GM23338 (cell line): ENCODE data around the gene TBC1D2B. TPM values are rescaled to one million over a fixed set of nuclear protein-coding genes. Genes with fewer than 3 reads are reported as not detected.

Experiments used
- ATAC-seq: fragments of 200-7000 bp; cut with Tn5 transposase; 3 replicates; pipeline ENCODE4 v1.9.1; 2020
- DNase-seq: peaks from one replicate; pipeline ENCODE4 v3.0.0-alpha.2; 2015; ENCODE audit warnings: low spot score
- H2AFZ ChIP-seq: fragments of 200-600 bp; sonication (generic); 2 replicates; pipeline ENCODE4 v1.8.0; 2016; ENCODE audit warnings: antibody characterized with exemption, mild to moderate bottlenecking, moderate library complexity
- H3F3A ChIP-seq: fragments of 200-600 bp; sonication (generic); replicated peaks from 2 replicates; pipeline ENCODE4 v1.8.0; 2017; ENCODE audit warnings: antibody characterized with exemption, mixed run types, low read depth
- H3K27ac ChIP-seq: fragments of 200-600 bp; sonication (generic); 2 replicates; pipeline ENCODE4 v1.6.1; 2016; ENCODE audit warnings: low read depth
- H3K27me3 ChIP-seq: fragments of 200-600 bp; sonication (generic); 2 replicates; pipeline ENCODE4 v1.8.0; 2016; ENCODE audit warnings: mild to moderate bottlenecking, mixed run types, moderate library complexity; ENCODE audit not compliant: insufficient read depth
- H3K36me3 ChIP-seq: fragments of 200-600 bp; sonication (generic); 2 replicates; pipeline ENCODE4 v1.8.0; 2016; ENCODE audit warnings: mild to moderate bottlenecking; ENCODE audit not compliant: insufficient read depth
- H3K4me1 ChIP-seq: fragments of 200-600 bp; sonication (generic); 2 replicates; pipeline ENCODE4 v1.8.0; 2016; ENCODE audit warnings: mild to moderate bottlenecking, moderate library complexity; ENCODE audit not compliant: insufficient read depth
- H3K4me2 ChIP-seq: fragments of 200-600 bp; sonication (generic); 2 replicates; pipeline ENCODE4 v1.7.1; 2017; ENCODE audit warnings: mixed run types
- H3K4me3 ChIP-seq: fragments of 200-600 bp; sonication (generic); 2 replicates; pipeline ENCODE4 v1.6.1; 2016; ENCODE audit warnings: mixed run types
- H3K79me2 ChIP-seq: fragments of 200-600 bp; sonication (generic); replicated peaks from 2 replicates; pipeline ENCODE4 v1.8.0; 2017; ENCODE audit warnings: mild to moderate bottlenecking; ENCODE audit not compliant: insufficient read depth
- H3K9me2 ChIP-seq: fragments of 200-600 bp; sonication (generic); 2 replicates; pipeline ENCODE4 v1.8.0; 2017; ENCODE audit not compliant: insufficient read depth
- H4K20me1 ChIP-seq: fragments of 200-600 bp; sonication (generic); replicated peaks from 2 replicates; pipeline ENCODE4 v1.8.0; 2017; ENCODE audit warnings: mild to moderate bottlenecking; ENCODE audit not compliant: insufficient read depth
- H3K27ac Mint-ChIP-seq: 2 replicates; pipeline ENCODE4 v1.8.0; 2020; ENCODE audit warnings: inconsistent platforms, mild to moderate bottlenecking, moderate library complexity, mixed read lengths
- H3K27me3 Mint-ChIP-seq: 3 replicates; pipeline ENCODE4 v1.8.0; 2022; ENCODE audit warnings: low read depth, mild to moderate bottlenecking, moderate library complexity, mixed read lengths, inconsistent platforms; ENCODE audit not compliant: insufficient read depth, poor library complexity
- H3K36me3 Mint-ChIP-seq: 3 replicates; pipeline ENCODE4 v1.8.0; 2021; ENCODE audit warnings: low read depth, mild to moderate bottlenecking, inconsistent platforms, moderate library complexity, mixed read lengths
- H3K4me1 Mint-ChIP-seq: 3 replicates; pipeline ENCODE4 v1.8.0; 2020; ENCODE audit warnings: mild to moderate bottlenecking, inconsistent platforms, mixed read lengths
- H3K4me3 Mint-ChIP-seq: 3 replicates; pipeline ENCODE4 v1.8.0; 2021; ENCODE audit warnings: moderate library complexity, mild to moderate bottlenecking, inconsistent platforms, mixed read lengths
- H3K9me3 Mint-ChIP-seq: 3 replicates; pipeline ENCODE4 v1.8.0; 2020; ENCODE audit warnings: moderate library complexity, mild to moderate bottlenecking, inconsistent platforms, mixed read lengths
- CREB1 ChIP-seq: fragments of 250-450 bp; sonication (Bioruptor Pico); IDR thresholded peaks from 2 replicates; pipeline ENCODE4 v1.5.0; 2020; ENCODE audit warnings: low read depth, mild to moderate bottlenecking, moderate library complexity
- ZNF114 ChIP-seq: fragments of 250-450 bp; sonication (Bioruptor Pico); IDR thresholded peaks from 2 replicates; pipeline ENCODE4 v1.5.0; 2020; ENCODE audit warnings: mild to moderate bottlenecking, moderate library complexity
- polyA plus RNA-seq: library from polyadenylated mRNA; unstranded; fragments of >200 nt; fragmentation: Nextera tagmentation; extraction: Ambion mirVana; gene quantifications from 2 replicates; pipeline ENCODE4 v1.2.1, GENCODE V29; 2016
- total RNA-seq: library from RNA; depleted of rRNA; stranded (reverse); fragments of >200 nt; shearing (Covaris generic); gene quantifications from 2 replicates; pipeline ENCODE4 v1.2.3, GENCODE V29; 2014
- TF ChIP-seq, protein P1 (sequence below), 2 experiments: fragments of 200-600 bp in 1 of 2; sonication (generic) in 1 of 2; conservative IDR thresholded peaks; 2 replicates each; pipeline versions ENCODE4 v1.5.1 to v1.6.1; 2016 to 2017; ENCODE audit warnings: antibody characterized with exemption in 2 of 2, low read depth in 2 of 2, mild to moderate bottlenecking in 2 of 2, moderate library complexity in 1 of 2
- TF ChIP-seq, protein P2 (sequence below): IDR thresholded peaks from one replicate; pipeline ENCODE4 v1.6.1; 2018; ENCODE audit warnings: antibody characterized with exemption; ENCODE audit not compliant: unreplicated experiment

Gene TBC1D2B
- total and polyA plus RNA-seq, 2 experiments from 2014 or later, result 3.6 to 17.8 TPM

GRCh38 chr15:77984446-77984861 is 93.1 kb downstream of the TBC1D2B start:
- Histone ChIP-seq H3K79me2 (no peaks in the 10 kb centered on the region), H3K27ac (no peak overlapping the region), H2AFZ (no peak overlapping the region), H3K4me3 (no peak overlapping the region), H3K4me1 (no peaks in the 10 kb centered on the region; the same call in 1 of the 2 replicates), H3K36me3 (no peaks in the 10 kb centered on the region), H4K20me1 (no peaks in the 10 kb centered on the region), H3K4me2 (no peak overlapping the region), H3F3A (no peaks in the 10 kb centered on the region), H3K27me3 (no peaks in the 10 kb centered on the region), H3K9me2 (no peaks in the 10 kb centered on the region)
- Mint-ChIP-seq H3K4me1 (peaks cover 15% of the 10 kb centered on the region), H3K4me3 (no peak overlapping the region), H3K27ac (no peak overlapping the region), H3K9me3 (no peaks in the 10 kb centered on the region), H3K27me3 (peaks cover 6% of the 10 kb centered on the region), H3K36me3 (no peaks in the 10 kb centered on the region; the same call in 2 of the 3 replicates)
- TF ChIP-seq, protein P1, sequence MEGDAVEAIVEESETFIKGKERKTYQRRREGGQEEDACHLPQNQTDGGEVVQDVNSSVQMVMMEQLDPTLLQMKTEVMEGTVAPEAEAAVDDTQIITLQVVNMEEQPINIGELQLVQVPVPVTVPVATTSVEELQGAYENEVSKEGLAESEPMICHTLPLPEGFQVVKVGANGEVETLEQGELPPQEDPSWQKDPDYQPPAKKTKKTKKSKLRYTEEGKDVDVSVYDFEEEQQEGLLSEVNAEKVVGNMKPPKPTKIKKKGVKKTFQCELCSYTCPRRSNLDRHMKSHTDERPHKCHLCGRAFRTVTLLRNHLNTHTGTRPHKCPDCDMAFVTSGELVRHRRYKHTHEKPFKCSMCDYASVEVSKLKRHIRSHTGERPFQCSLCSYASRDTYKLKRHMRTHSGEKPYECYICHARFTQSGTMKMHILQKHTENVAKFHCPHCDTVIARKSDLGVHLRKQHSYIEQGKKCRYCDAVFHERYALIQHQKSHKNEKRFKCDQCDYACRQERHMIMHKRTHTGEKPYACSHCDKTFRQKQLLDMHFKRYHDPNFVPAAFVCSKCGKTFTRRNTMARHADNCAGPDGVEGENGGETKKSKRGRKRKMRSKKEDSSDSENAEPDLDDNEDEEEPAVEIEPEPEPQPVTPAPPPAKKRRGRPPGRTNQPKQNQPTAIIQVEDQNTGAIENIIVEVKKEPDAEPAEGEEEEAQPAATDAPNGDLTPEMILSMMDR (conservative IDR thresholded peaks at IDR 0.05; ENCODE audit: low read depth in 2 of 2), result no peak
- TF ChIP-seq, protein P2, sequence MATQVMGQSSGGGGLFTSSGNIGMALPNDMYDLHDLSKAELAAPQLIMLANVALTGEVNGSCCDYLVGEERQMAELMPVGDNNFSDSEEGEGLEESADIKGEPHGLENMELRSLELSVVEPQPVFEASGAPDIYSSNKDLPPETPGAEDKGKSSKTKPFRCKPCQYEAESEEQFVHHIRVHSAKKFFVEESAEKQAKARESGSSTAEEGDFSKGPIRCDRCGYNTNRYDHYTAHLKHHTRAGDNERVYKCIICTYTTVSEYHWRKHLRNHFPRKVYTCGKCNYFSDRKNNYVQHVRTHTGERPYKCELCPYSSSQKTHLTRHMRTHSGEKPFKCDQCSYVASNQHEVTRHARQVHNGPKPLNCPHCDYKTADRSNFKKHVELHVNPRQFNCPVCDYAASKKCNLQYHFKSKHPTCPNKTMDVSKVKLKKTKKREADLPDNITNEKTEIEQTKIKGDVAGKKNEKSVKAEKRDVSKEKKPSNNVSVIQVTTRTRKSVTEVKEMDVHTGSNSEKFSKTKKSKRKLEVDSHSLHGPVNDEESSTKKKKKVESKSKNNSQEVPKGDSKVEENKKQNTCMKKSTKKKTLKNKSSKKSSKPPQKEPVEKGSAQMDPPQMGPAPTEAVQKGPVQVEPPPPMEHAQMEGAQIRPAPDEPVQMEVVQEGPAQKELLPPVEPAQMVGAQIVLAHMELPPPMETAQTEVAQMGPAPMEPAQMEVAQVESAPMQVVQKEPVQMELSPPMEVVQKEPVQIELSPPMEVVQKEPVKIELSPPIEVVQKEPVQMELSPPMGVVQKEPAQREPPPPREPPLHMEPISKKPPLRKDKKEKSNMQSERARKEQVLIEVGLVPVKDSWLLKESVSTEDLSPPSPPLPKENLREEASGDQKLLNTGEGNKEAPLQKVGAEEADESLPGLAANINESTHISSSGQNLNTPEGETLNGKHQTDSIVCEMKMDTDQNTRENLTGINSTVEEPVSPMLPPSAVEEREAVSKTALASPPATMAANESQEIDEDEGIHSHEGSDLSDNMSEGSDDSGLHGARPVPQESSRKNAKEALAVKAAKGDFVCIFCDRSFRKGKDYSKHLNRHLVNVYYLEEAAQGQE, result no peak
- TF ChIP-seq CREB1 (CRISPR knock-in tag) (no peak), ZNF114 (no peak)
- ATAC-seq (no peak), DNase-seq (no peak)

DNA sequence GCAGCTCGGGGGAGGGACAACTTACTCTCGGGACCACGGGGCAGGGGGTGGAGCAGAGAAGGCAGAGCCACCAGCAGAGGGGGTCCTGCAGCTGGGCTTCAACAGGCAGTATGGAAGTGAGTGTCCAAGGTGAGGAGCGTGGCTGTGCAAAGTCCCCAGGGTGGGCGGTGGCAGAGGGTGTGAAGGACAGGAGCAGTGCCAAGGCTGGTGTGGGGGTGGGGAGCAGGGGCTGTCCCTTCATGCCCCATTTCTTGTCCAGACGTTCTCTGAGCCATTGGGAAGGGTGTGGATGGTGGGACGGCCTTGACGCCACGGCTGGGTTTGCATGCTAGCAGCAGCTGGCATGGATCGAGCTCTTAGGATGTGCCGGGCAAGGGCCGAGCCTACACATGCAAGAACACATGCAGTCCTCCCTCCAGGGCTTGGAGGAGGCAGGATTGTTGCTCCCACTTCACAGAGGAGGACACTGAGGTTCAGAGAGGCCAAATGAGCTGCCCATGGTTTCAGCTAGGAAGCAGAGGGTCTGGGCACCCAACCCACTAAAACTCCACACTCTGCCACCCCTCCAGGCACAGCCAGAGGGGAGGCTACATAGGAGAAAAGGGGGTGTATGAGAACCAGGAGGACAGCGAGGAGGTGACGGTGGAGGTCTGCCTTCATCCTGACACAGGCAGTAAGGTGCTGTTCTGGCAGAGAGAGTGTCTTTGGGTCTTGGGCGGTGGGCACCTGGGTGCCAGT is 93.6 kb downstream of the TBC1D2B start:
- Mint-ChIP-seq H3K4me3 (no peak overlapping the region; the same call in 2 of the 3 replicates), H3K4me1 (peaks cover 15% of the 10 kb centered on the region), H3K36me3 (no peaks in the 10 kb centered on the region; the same call in 2 of the 3 replicates), H3K27me3 (peaks cover 6% of the 10 kb centered on the region), H3K9me3 (no peaks in the 10 kb centered on the region), H3K27ac (peak overlapping the region; percentile 5; the same call in 1 of the 2 replicates)
- DNase-seq (peak; percentile 34), ATAC-seq (peak; percentile 39)
- Histone ChIP-seq H3K4me1 (no peaks in the 10 kb centered on the region; the same call in 1 of the 2 replicates), H3K27me3 (no peaks in the 10 kb centered on the region), H3K4me2 (no peak overlapping the region), H3K36me3 (no peaks in the 10 kb centered on the region), H3F3A (no peaks in the 10 kb centered on the region), H3K79me2 (no peaks in the 10 kb centered on the region), H3K9me2 (no peaks in the 10 kb centered on the region), H3K27ac (no peak overlapping the region), H3K4me3 (no peak overlapping the region), H4K20me1 (no peaks in the 10 kb centered on the region), H2AFZ (no peak overlapping the region)
- TF ChIP-seq, protein P2, result no peak
- TF ChIP-seq, protein P1 (conservative IDR thresholded peaks at IDR 0.05; ENCODE audit: low read depth in 2 of 2), result peak in 1 of 2 experiments; percentile 59; a peak in 3 of 4 replicates
